NCI-H1694 treated with DMSO at 0.1 percent for 48 hours (cell line): Measurements from ENCODE around the gene TEX35.

ENCODE experiments used
- DNase-seq: peaks from one replicate; lab custom pipeline; 2025; lab: John Stamatoyannopoulos, UW

TEX35 gene

GRCh38 chr1:178512566-178513277 is at the start of gene TEX35:
TSS of gene TEX35 (plus strand) at chr1:178513109. CDS start at chr1:178513189, 80 bp downstream.
- no peak for DNase-seq

- DNase-seq = no peak
These were observed 48.8 kb upstream of the TEX35 start for GRCh38 chr1:178464141-178464540.

- no peak for DNase-seq
These were observed 48.3 kb upstream of the TEX35 start for GRCh38 chr1:178464566-178464965.

GRCh38 chr1:178465011-178465410 is 47.9 kb upstream of the TEX35 start:
- DNase-seq = no peak

- DNase-seq = no peak
These were observed 45.1 kb upstream of the TEX35 start for GRCh38 chr1:178467837-178468236.

- DNase-seq = no peak
These were observed 42.4 kb upstream of the TEX35 start for GRCh38 chr1:178470411-178470960.

GRCh38 chr1:178472531-178472930 is 40.4 kb upstream of the TEX35 start:
- no peak for DNase-seq

GRCh38 chr1:178477373-178477772 is 35.5 kb upstream of the TEX35 start:
- DNase-seq = no peak

- DNase-seq = no peak
These were observed 35.1 kb upstream of the TEX35 start for GRCh38 chr1:178477841-178478240.

GRCh38 chr1:178483251-178483957 is 29.5 kb upstream of the TEX35 start:
- DNase-seq = no peak

GRCh38 chr1:178484698-178485225 is 28.1 kb upstream of the TEX35 start:
- no peak for DNase-seq

GRCh38 chr1:178485541-178485981 is 27.3 kb upstream of the TEX35 start:
- no peak for DNase-seq

- DNase-seq = no peak
These were observed 26.5 kb upstream of the TEX35 start for GRCh38 chr1:178486100-178487069.

- no peak for DNase-seq
These were observed 25.8 kb upstream of the TEX35 start for GRCh38 chr1:178487070-178487615.

- DNase-seq = no peak
These were observed 24.5 kb upstream of the TEX35 start for GRCh38 chr1:178488393-178488792.

GRCh38 chr1:178489399-178489798 is 23.5 kb upstream of the TEX35 start:
- DNase-seq = no peak

- DNase-seq = no peak
These were observed 22.8 kb upstream of the TEX35 start for GRCh38 chr1:178490136-178490535.

GRCh38 chr1:178490967-178491366 is 21.9 kb upstream of the TEX35 start:
- DNase-seq = no peak

- DNase-seq = no peak
These were observed 21.2 kb upstream of the TEX35 start for GRCh38 chr1:178491721-178492120.

- no peak for DNase-seq
These were observed 20.6 kb upstream of the TEX35 start for GRCh38 chr1:178492341-178492740.

GRCh38 chr1:178493301-178493741 is 19.6 kb upstream of the TEX35 start:
- DNase-seq = no peak
